Neural progenitor cell (in vitro differentiated cells): ENCODE measurements around the gene MCF2L2.

Experiments used
- EZH2 ChIP-seq: fragments of 200-600 bp; sonication (generic); IDR thresholded peaks from 2 replicates; pipeline ENCODE4 v1.6.1; 2017; ENCODE audit warnings: antibody characterized with exemption, mild to moderate bottlenecking, moderate library complexity
- EZH2phosphoT487 ChIP-seq: fragments of 200-600 bp; sonication (generic); IDR thresholded peaks from 2 replicates; pipeline ENCODE4 v1.6.1; 2017; ENCODE audit warnings: antibody characterized with exemption
- TF ChIP-seq, protein P1 (sequence below): fragments of 200-600 bp; sonication (generic); IDR thresholded peaks from 2 replicates; pipeline ENCODE4 v1.5.1; 2017; ENCODE audit warnings: antibody characterized with exemption, mild to moderate bottlenecking

DNA sequence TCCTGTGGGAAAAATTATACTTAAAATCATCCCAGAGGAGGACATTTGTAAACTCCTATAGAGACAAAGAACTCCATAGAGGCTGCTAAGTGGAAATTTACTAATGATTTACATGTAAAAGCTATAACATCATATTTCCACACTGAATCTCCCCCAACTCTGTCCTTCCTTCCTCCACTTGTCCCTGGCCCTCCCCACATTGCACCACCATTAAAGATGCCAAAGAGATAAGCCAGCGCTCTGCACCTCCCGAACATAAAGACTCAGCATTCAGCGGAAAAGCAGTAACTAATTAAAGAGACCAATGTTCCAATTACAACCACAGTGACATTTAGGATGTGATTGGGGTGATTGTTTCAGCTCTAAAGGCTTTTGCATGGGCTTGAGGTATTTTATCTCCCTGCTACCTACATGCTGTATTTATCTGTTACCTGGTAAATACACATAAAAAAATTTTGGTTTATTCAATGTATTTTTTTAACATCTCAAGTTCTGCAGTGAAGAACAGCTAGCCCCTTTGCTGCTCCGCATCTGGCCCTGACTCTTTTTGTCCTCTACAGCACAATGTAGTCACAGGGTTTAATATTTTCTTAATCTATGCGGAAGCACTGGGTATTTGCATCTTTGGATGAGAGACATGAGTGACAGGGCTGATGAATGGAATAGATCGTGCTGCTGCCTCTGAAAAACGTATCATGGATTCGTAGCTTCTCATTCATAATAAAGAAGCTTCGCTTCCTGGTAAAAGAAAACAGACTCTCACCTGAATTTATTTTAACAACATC is 210.7 kb downstream of the MCF2L2 start:
- TF ChIP-seq, protein P1, sequence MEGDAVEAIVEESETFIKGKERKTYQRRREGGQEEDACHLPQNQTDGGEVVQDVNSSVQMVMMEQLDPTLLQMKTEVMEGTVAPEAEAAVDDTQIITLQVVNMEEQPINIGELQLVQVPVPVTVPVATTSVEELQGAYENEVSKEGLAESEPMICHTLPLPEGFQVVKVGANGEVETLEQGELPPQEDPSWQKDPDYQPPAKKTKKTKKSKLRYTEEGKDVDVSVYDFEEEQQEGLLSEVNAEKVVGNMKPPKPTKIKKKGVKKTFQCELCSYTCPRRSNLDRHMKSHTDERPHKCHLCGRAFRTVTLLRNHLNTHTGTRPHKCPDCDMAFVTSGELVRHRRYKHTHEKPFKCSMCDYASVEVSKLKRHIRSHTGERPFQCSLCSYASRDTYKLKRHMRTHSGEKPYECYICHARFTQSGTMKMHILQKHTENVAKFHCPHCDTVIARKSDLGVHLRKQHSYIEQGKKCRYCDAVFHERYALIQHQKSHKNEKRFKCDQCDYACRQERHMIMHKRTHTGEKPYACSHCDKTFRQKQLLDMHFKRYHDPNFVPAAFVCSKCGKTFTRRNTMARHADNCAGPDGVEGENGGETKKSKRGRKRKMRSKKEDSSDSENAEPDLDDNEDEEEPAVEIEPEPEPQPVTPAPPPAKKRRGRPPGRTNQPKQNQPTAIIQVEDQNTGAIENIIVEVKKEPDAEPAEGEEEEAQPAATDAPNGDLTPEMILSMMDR, result no peak
- TF ChIP-seq EZH2 (no peak), EZH2phosphoT487 (no peak)
